K562 (cell line): ENCODE results near the gene ITPR3. TPM values are rescaled to one million over a fixed set of nuclear protein-coding genes. Genes with fewer than 3 reads are reported as not detected.
A peak's percentile ranks its signal among the peaks of the same experiment; 100 is the strongest.

Experiments
- ATAC-seq: fragments of 200-7000 bp; cut with Tn5 transposase; 3 replicates; pipeline ENCODE4 v1.9.1; 2020; ENCODE audit warnings: moderate library complexity
- BruUV-seq: library from RNA; stranded (reverse); fragments of 400-500 nt; replicated peaks from 2 replicates; lab custom pipeline; 2021; lab: Mats Ljungman, UMichigan
- CTCF ChIA-PET: fragments of 300-600 bp; formaldehyde crosslinking; extraction: SDS; loops from one replicate; lab custom pipeline; 2021; ENCODE audit warnings: low intra/inter-chr PET ratio; lab: Yijun Ruan, JAX
- POLR2A ChIA-PET: fragments of 300-600, 350-650 bp; sonication (Branson Sonifier 250); formaldehyde crosslinking; extraction: SDS; loops from one replicate; lab custom pipeline; 2021; ENCODE audit warnings: antibody characterized with exemption, inconsistent platforms; lab: Yijun Ruan, JAX
- DNase-seq, 4 experiments: peaks; one replicate each; pipeline versions ENCODE4 v3.0.0 to v3.0.0-alpha.2; 2011 to 2018; ENCODE audit warnings: low spot score in 3 of 4, mixed read lengths in 3 of 4; ENCODE audit errors: extremely low read depth in 1 of 4
- FAIRE-seq: peaks from 2 replicates; lab custom pipeline; 2011; peaks lifted over from hg19 to GRCh38; lab: Jason Lieb, UNC
- H2AFZ ChIP-seq: 2 replicates; pipeline ENCODE4 v1.6.0; 2011; ENCODE audit warnings: low read depth, low read length, control low read depth, inconsistent platforms
- H3K27ac ChIP-seq: fragments of 200-600 bp; 3 replicates; pipeline ENCODE4 v1.8.0; 2011; ENCODE audit warnings: low read depth, mild to moderate bottlenecking, control low read depth, inconsistent platforms, low read length, moderate library complexity, mixed read lengths; ENCODE audit errors: extremely low read depth
- H3K27me3 ChIP-seq, 2 experiments: fragments of 300-600 bp in 1 of 2; 2 replicates in 1 of 2; 3 replicates in 1 of 2; pipeline versions ENCODE4 v1.6.0 to v1.8.0; 2011; ENCODE audit warnings: inconsistent platforms in 2 of 2, low read length in 2 of 2, mild to moderate bottlenecking in 1 of 2, mixed read lengths in 1 of 2, moderate library complexity in 1 of 2; ENCODE audit not compliant: control insufficient read depth in 2 of 2, insufficient read depth in 2 of 2
- H3K36me3 ChIP-seq: fragments of 300-600 bp; 3 replicates; pipeline ENCODE4 v1.8.0; 2011; ENCODE audit warnings: mild to moderate bottlenecking, low read length, inconsistent platforms; ENCODE audit not compliant: control insufficient read depth, insufficient read depth
- H3K4me1 ChIP-seq, 2 experiments: fragments of 200-600 bp in 1 of 2; replicated peaks in 1 of 2; 2 replicates in 1 of 2; 3 replicates in 1 of 2; pipeline versions ENCODE4 v1.5.1 to v1.8.0; 2011; ENCODE audit warnings: inconsistent platforms in 2 of 2, low read length in 2 of 2, mild to moderate bottlenecking in 1 of 2, mixed read lengths in 1 of 2, moderate library complexity in 1 of 2; ENCODE audit not compliant: control insufficient read depth in 2 of 2, insufficient read depth in 2 of 2
- H3K4me2 ChIP-seq: 2 replicates; pipeline ENCODE4 v1.6.1; 2011; ENCODE audit warnings: low read length, control low read depth, inconsistent platforms, mixed read lengths; ENCODE audit not compliant: insufficient read depth
- H3K4me3 ChIP-seq: fragments of 200-600 bp; sonication (generic), shearing (Covaris generic); 2 replicates; pipeline ENCODE4 v1.5.1; 2016; ENCODE audit warnings: control low read depth, inconsistent platforms
- H3K79me2 ChIP-seq: fragments of 200-600 bp; 3 replicates; pipeline ENCODE4 v1.8.0; 2011; ENCODE audit warnings: low read length, inconsistent platforms; ENCODE audit not compliant: control insufficient read depth, insufficient read depth
- H3K9ac ChIP-seq, 2 experiments: 2 replicates each; pipeline versions ENCODE4 v1.6.0 to v1.6.1; 2011; ENCODE audit warnings: low read depth in 2 of 2, low read length in 2 of 2, control low read depth in 1 of 2, inconsistent platforms in 1 of 2, mild to moderate bottlenecking in 1 of 2, mixed read lengths in 1 of 2; ENCODE audit not compliant: insufficient read depth in 1 of 2
- H3K9me1 ChIP-seq: one replicate; pipeline ENCODE4 v1.6.0; 2011; ENCODE audit warnings: inconsistent platforms, mild to moderate bottlenecking, low read length, moderate library complexity; ENCODE audit not compliant: control insufficient read depth, insufficient read depth
- H3K9me3 ChIP-seq: replicated peaks from 2 replicates; pipeline ENCODE4 v1.5.1; 2011; ENCODE audit warnings: low read depth, low read length, inconsistent platforms; ENCODE audit not compliant: control insufficient read depth, insufficient read depth
- H4K20me1 ChIP-seq: replicated peaks from 2 replicates; pipeline ENCODE4 v1.6.1; 2011; ENCODE audit warnings: low read length, inconsistent platforms, mixed read lengths; ENCODE audit not compliant: control insufficient read depth, insufficient read depth
- CREBBP ChIP-seq: IDR thresholded peaks from one replicate; pipeline ENCODE4 v1.6.1; 2012; ENCODE audit warnings: low read depth, mild to moderate bottlenecking, control low read depth, inconsistent platforms, low read length
- CSDE1 ChIP-seq, 2 experiments: fragments of 450-650 bp; IDR thresholded peaks; 2 replicates each; pipeline ENCODE4 v1.6.1; 2016; ENCODE audit warnings: mild to moderate bottlenecking in 1 of 2
- HDAC6 ChIP-seq: IDR thresholded peaks from 2 replicates; pipeline ENCODE4 v1.6.1; 2012; ENCODE audit warnings: low read depth, mild to moderate bottlenecking, control low read depth, inconsistent platforms, low read length, moderate library complexity
- MCM7 ChIP-seq, 2 experiments: fragments of 450-650 bp; IDR thresholded peaks; 2 replicates each; pipeline ENCODE4 v1.6.1; 2016 to 2018
- RBBP5 ChIP-seq: fragments of 200-600 bp; sonication (generic); IDR thresholded peaks from 2 replicates; pipeline ENCODE4 v1.6.1; 2012; ENCODE audit warnings: borderline replicate concordance, mild to moderate bottlenecking, low read length, control low read depth, inconsistent platforms; ENCODE audit not compliant: insufficient read depth, poor library complexity, severe bottlenecking
- RFX5 ChIP-seq: IDR thresholded peaks from 2 replicates; pipeline ENCODE4 v1.6.1; 2011; ENCODE audit warnings: low read depth, mild to moderate bottlenecking, improper control_type of control experiment, low read length
- SIN3B ChIP-seq: fragments of 450-650 bp; IDR thresholded peaks from 2 replicates; pipeline ENCODE4 v1.6.1; 2017; ENCODE audit warnings: low read depth, mild to moderate bottlenecking, moderate library complexity
- SP1 ChIP-seq: sonication (generic); formaldehyde crosslinking; IDR thresholded peaks from 2 replicates; pipeline ENCODE4 v1.8.1; 2022; ENCODE audit warnings: mild to moderate bottlenecking, missing genetic modification reagents
- YY1 ChIP-seq, 3 experiments: IDR thresholded peaks; 2 replicates each; pipeline ENCODE4 v1.6.1; 2011; ENCODE audit warnings: low read length in 2 of 3, mild to moderate bottlenecking in 2 of 3, moderate library complexity in 2 of 3, borderline replicate concordance in 1 of 3, control low read depth in 1 of 3, low read depth in 1 of 3; ENCODE audit not compliant: insufficient read depth in 3 of 3, insufficient replicate concordance in 2 of 3, control insufficient read depth in 1 of 3, insufficient read length in 1 of 3; ENCODE audit errors: extremely low read depth in 1 of 3
- ZBTB2 ChIP-seq: fragments of 450-650 bp; IDR thresholded peaks from 2 replicates; pipeline ENCODE4 v1.6.1; 2016; ENCODE audit warnings: antibody characterized with exemption
- ZHX1 ChIP-seq: fragments of 150-350 bp; conservative IDR thresholded peaks from 2 replicates; pipeline ENCODE4 v1.6.1; 2014; ENCODE audit warnings: low read length
- ZKSCAN1 ChIP-seq: fragments of 150-350 bp; IDR thresholded peaks from 2 replicates; pipeline ENCODE4 v1.6.1; 2016; ENCODE audit warnings: low read depth, low read length
- ZNF280B ChIP-seq: fragments of 250-450 bp; sonication (Bioruptor Pico); IDR thresholded peaks from 2 replicates; pipeline ENCODE4 v1.5.1; 2021; ENCODE audit warnings: mild to moderate bottlenecking
- ZNF444 ChIP-seq: fragments of 250-450 bp; sonication (Bioruptor Pico); IDR thresholded peaks from 2 replicates; pipeline ENCODE4 v1.4.0; 2020; ENCODE audit warnings: mild to moderate bottlenecking, moderate library complexity
- WGBS: fragments of 100-300 bp; shearing (Covaris generic); methylation state at CpG from one replicate; pipeline ENCODE4 v1.1.6; 2016; ENCODE audit warnings: low coverage, mixed read lengths; ENCODE audit not compliant: insufficient coverage; ENCODE audit errors: missing lambda C conversion rate; 5-methylcytosine and 5-hydroxymethylcytosine counted together
- in situ Hi-C: fragments of 300-500 bp; cut with MboI; formaldehyde crosslinking; loops from 4 replicates; pipeline ENCODE4 v1.15.0; 2018; ENCODE audit warnings: inconsistent platforms, mixed read lengths
- intact Hi-C: fragments of 100-400 bp; cut with micrococcal nuclease; formaldehyde crosslinking; loops from 2 replicates; pipeline ENCODE4 v1.14.2; 2022
- polyA plus RNA-seq, 8 experiments: library from polyadenylated mRNA; depleted of rRNA in 4 of 8; stranded (reverse) in 5 of 8; unstranded in 3 of 8; fragments of >200 nt; fragmentation: Nextera tagmentation in 2 of 8; fragmentation: Illumina TruSeq in 1 of 8; extraction: Ambion mirVana in 2 of 8; extraction: Trizol in 1 of 8; gene quantifications; 2 replicates each; pipeline versions ENCODE4 v1.2.1 to v1.2.3, GENCODE V29; 2011 to 2014; ENCODE audit warnings: inconsistent platforms in 1 of 8, missing spikeins in 1 of 8
- total RNA-seq, 7 experiments: library from RNA; depleted of rRNA in 6 of 7; stranded (reverse); fragments of >200 nt in 6 of 7; fragmentation: Illumina TruSeq in 2 of 7; extraction: Trizol in 2 of 7; gene quantifications; 2 replicates each; pipeline versions ENCODE4 v1.2.1 to v1.2.3, GENCODE V29; 2011 to 2021; ENCODE audit warnings: low replicate concordance in 1 of 7

The ITPR3 gene
- total and polyA plus RNA-seq, 9 of the 15 experiments (the other 6 are each of a cell fraction or from before 2014, with no cell fraction given): 0.39 to 35.7 (median 13.2) TPM

GRCh38 chr6:33632558-33633039, 11.5 kb downstream of the ITPR3 start:
- DNase-seq (peak; percentile 76 to 82 (median 79)), ATAC-seq (peak; percentile 93), FAIRE-seq (peak; percentile 96)
- intact Hi-C loops (loop anchor here (1.0 kb wide), 1 partner anchor 45 kb away; no protein-coding TSS in a partner anchor), in situ Hi-C loops (no loop called here)
- peaks cover 17 to 32% of the 10 kb centered on the region in 2 experiments; a peak in 4 of 5 replicates for H3K4me1 ChIP-seq
- peaks cover 23% of the 10 kb centered on the region for H3K9me1 ChIP-seq
- WGBS: 65% methylated on average over 6 of the region's 6 CpGs
- H2AFZ ChIP-seq: no peak overlapping the region
- no peak overlapping the region for H3K4me3 ChIP-seq
- H3K27ac ChIP-seq: no peak overlapping the region
- H3K9me3 ChIP-seq: no peaks in the 10 kb centered on the region
- ChIA-PET POLR2A (interaction anchor here (0.6 to 1.2 kb wide), 6 partner anchors 9 to 1531 kb away, joined by 3 to 5 read pairs (median 3); no protein-coding TSS in a partner anchor), CTCF (interaction anchor here (0.5 to 1.9 kb wide), 3 partner anchors 20 to 47 kb away, joined by 4 to 6 read pairs (median 5); no protein-coding TSS in a partner anchor)
- BruUV-seq: no TSS peak
- H3K79me2 ChIP-seq: peaks cover 25% of the 10 kb centered on the region
- H3K36me3 ChIP-seq: peaks cover 11% of the 10 kb centered on the region; the same call in 1 of the 3 replicates
- H3K4me2 ChIP-seq: peak overlapping the region; percentile 64; the same call in 1 of the 2 replicates
- H4K20me1 ChIP-seq: peaks cover 35% of the 10 kb centered on the region
- H3K9ac ChIP-seq: no peak overlapping the region; a peak in 1 of 4 replicates
- no peaks in the 10 kb centered on the region for H3K27me3 ChIP-seq
- TF ChIP-seq ZHX1 (no peak), ZKSCAN1 (peak; percentile 90), SP1 (CRISPR knock-in tag) (no peak), RFX5 (no peak), RBBP5 (peak; percentile 12), ZBTB2 (no peak), SIN3B (no peak), ZNF280B (CRISPR knock-in tag) (no peak), YY1 (IDR thresholded peaks at IDR 0.05; ENCODE audit: borderline replicate concordance in 1 of 3, control insufficient read depth in 1 of 3, extremely low read depth in 1 of 3, insufficient read depth in 3 of 3, insufficient read length in 1 of 3, insufficient replicate concordance in 2 of 3, low read depth in 1 of 3, low read length in 2 of 3) (peak in 1 of 3 experiments; percentile 12), HDAC6 (no peak), CREBBP (no peak), ZNF444 (no peak), CSDE1 (IDR thresholded peaks at IDR 0.05) (no peak), MCM7 (IDR thresholded peaks at IDR 0.05) (no peak)
